WERI-Rb-1 (cell line): ENCODE measurements around the gene ARID1B.

Experiments used
- DNase-seq: peaks from one replicate; pipeline ENCODE4 v3.0.0-alpha.2; 2020
- H3K27ac ChIP-seq: fragments of 250-450 bp; sonication (Bioruptor Pico); 2 replicates; pipeline ENCODE4 v1.5.1; 2020; ENCODE audit warnings: mild to moderate bottlenecking, moderate library complexity
- H3K27me3 ChIP-seq: fragments of 250-450 bp; sonication (Bioruptor Pico); 2 replicates; pipeline ENCODE4 v1.5.1; 2021; ENCODE audit warnings: mild to moderate bottlenecking, low read depth, moderate library complexity; ENCODE audit not compliant: insufficient read depth, severe bottlenecking
- H3K36me3 ChIP-seq: fragments of 250-450 bp; sonication (Bioruptor Pico); 2 replicates; pipeline ENCODE4 v1.5.1; 2020; ENCODE audit warnings: mild to moderate bottlenecking, moderate library complexity
- H3K4me3 ChIP-seq: 2 replicates; pipeline ENCODE4 v1.5.1; 2011; ENCODE audit warnings: low read depth, mild to moderate bottlenecking, control low read depth, low read length
- H3K9me3 ChIP-seq: fragments of 250-450 bp; sonication (Bioruptor Pico); 2 replicates; pipeline ENCODE4 v1.5.1; 2021; ENCODE audit warnings: mild to moderate bottlenecking, moderate library complexity; ENCODE audit not compliant: severe bottlenecking
- CTCF ChIP-seq: IDR thresholded peaks from 2 replicates; pipeline ENCODE4 v1.5.1; 2011; ENCODE audit warnings: low read depth, mild to moderate bottlenecking, control low read depth, inconsistent platforms, low read length

The ARID1B gene

GRCh38 chr6:156797901-156798735 lies 20.9 kb downstream of the ARID1B start:
- no peaks in the 10 kb centered on the region for H3K27me3 ChIP-seq

GRCh38 chr6:156801712-156802111 lies 24.5 kb downstream of the ARID1B start:
- H3K4me3 ChIP-seq, result no peak overlapping the region
- H3K9me3 ChIP-seq, result no peaks in the 10 kb centered on the region
- no peaks in the 10 kb centered on the region; the same call in 1 of the 2 replicates for H3K36me3 ChIP-seq
- TF ChIP-seq CTCF, result no peak
- no peaks in the 10 kb centered on the region for H3K27me3 ChIP-seq
- no peak for DNase-seq
- H3K27ac ChIP-seq, result no peak overlapping the region

More at GRCh38 chr6:156797901-156798735, 20.9 kb downstream of the ARID1B start:
- H3K4me3 ChIP-seq, result no peak overlapping the region
- H3K27ac ChIP-seq, result no peak overlapping the region
- DNase-seq, result no peak
- no peaks in the 10 kb centered on the region; the same call in 1 of the 2 replicates for H3K36me3 ChIP-seq
- no peaks in the 10 kb centered on the region for H3K9me3 ChIP-seq
- TF ChIP-seq CTCF, result no peak

- no peak for TF ChIP-seq CTCF
- Histone ChIP-seq H3K4me3 (no peak overlapping the region), H3K27ac (no peak overlapping the region), H3K9me3 (no peaks in the 10 kb centered on the region), H3K27me3 (no peaks in the 10 kb centered on the region), H3K36me3 (no peaks in the 10 kb centered on the region; the same call in 1 of the 2 replicates)
- DNase-seq, result no peak
These were observed 26.2 kb downstream of the ARID1B start for GRCh38 chr6:156803353-156803752.

- Histone ChIP-seq H3K4me3 (no peak overlapping the region), H3K9me3 (no peaks in the 10 kb centered on the region), H3K27ac (no peak overlapping the region), H3K27me3 (no peaks in the 10 kb centered on the region), H3K36me3 (no peaks in the 10 kb centered on the region; the same call in 1 of the 2 replicates)
- no peak for DNase-seq
- no peak for TF ChIP-seq CTCF
These were observed 27.2 kb downstream of the ARID1B start for GRCh38 chr6:156804402-156804801.

- Histone ChIP-seq H3K27me3 (no peaks in the 10 kb centered on the region), H3K27ac (no peak overlapping the region), H3K4me3 (no peak overlapping the region), H3K36me3 (0 out of 2 replicates have a peak, but pooled peaks cover 3% of the 10 kb centered on the region), H3K9me3 (no peaks in the 10 kb centered on the region)
- TF ChIP-seq CTCF, result no peak
- no peak for DNase-seq
These were observed 29.0 kb downstream of the ARID1B start for GRCh38 chr6:156806155-156806554.
